Measurements from ENCODE around the gene PRR33. TPM values are rescaled to one million over a fixed set of nuclear protein-coding genes. Genes with fewer than 3 reads are reported as not detected.

PRR33 gene
- total and polyA plus RNA-seq, 2 donors, result 0.28 TPM; not detected in 1

DNA sequence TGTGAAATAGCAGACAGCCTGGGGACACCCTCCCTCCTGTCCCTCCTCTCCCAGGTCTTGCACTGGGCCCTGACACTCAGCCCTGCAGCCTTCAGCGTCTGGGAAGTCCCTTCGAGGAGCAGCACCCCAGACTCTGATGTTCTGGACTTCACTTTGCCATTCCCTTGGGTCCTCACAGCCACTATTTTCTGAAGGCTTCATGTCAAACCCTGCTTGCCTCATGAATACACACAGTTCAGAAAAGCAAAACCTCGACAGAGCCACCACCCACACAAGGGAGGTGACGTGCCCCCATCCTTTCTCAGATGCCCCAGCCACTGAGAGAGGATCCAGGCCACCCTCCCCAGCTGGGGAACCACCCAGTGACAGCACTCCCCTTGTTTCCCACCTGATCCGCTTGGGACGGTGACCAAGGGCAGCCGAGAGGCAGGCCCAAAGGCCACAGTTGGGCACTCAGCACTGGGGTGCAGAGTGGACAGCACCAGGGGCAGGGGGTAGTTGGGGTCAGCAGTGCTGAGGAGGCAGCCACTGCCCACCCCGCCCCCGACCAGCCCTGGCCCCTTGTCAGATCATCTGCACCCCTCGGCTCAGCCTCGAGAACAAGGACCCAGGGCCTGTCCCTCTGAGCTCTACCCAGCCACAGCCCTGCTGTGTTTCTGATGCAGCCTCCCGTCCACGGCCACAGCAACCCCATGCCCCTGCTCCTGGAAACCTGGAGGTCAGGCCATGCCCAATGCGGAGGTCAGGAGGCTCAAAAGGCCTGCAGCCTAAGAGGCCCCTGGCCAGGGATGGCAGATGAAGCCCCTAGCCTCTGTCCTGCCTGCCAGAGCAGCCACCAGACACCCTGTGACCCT is 24.7 kb upstream of the PRR33 start:
- no peaks in the 10 kb centered on the region for H3K4me1 ChIP-seq (ENCODE audit: insufficient read depth)
- WGBS, result 76% methylated on average over 14 of the region's 14 CpGs
- no peak for DNase-seq (ENCODE audit: extremely low spot score)
- no peak overlapping the region for H3K27ac ChIP-seq (ENCODE audit: low read depth)
- no peaks in the 10 kb centered on the region for H3K36me3 ChIP-seq (ENCODE audit: insufficient read depth)
- H3K4me3 ChIP-seq (ENCODE audit: low read depth, low read length), result no peak overlapping the region

DNA sequence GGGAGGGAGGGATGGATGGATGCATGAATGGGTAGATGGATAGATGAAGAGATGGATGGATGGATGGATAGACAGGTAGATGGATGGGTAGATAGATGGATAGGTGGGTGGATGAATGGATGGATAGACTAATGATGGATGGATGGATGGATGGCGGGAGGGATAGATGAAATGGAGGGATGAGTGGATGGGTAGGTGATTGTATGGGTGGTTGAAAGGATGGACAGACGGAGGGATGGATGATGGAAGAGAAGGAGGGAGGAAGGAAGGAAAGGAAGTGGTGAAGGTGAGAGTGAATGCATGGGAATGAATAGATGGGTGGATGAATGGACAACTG is 24.1 kb upstream of the PRR33 start:
- Histone ChIP-seq H3K36me3 (ENCODE audit: insufficient read depth) (no peaks in the 10 kb centered on the region), H3K4me3 (ENCODE audit: low read depth, low read length) (no peak overlapping the region), H3K27ac (ENCODE audit: low read depth) (no peak overlapping the region), H3K4me1 (ENCODE audit: insufficient read depth) (no peaks in the 10 kb centered on the region)
- DNase-seq (ENCODE audit: extremely low spot score), result no peak
- 96% methylated on average over 2 of the region's 2 CpGs for WGBS

- DNase-seq (ENCODE audit: extremely low spot score), result no peak
- Histone ChIP-seq H3K4me1 (ENCODE audit: insufficient read depth) (no peaks in the 10 kb centered on the region), H3K4me3 (ENCODE audit: low read depth, low read length) (no peak overlapping the region), H3K36me3 (ENCODE audit: insufficient read depth) (no peaks in the 10 kb centered on the region), H3K27ac (ENCODE audit: low read depth) (no peak overlapping the region)
- WGBS, result 91% methylated on average over 31 of the region's 31 CpGs
Measured at GRCh38 chr11:1913271-1914060, 21.8 kb upstream of the PRR33 start.

- Histone ChIP-seq H3K36me3 (ENCODE audit: insufficient read depth) (no peaks in the 10 kb centered on the region), H3K27ac (ENCODE audit: low read depth) (no peak overlapping the region), H3K4me3 (ENCODE audit: low read depth, low read length) (no peak overlapping the region), H3K4me1 (ENCODE audit: insufficient read depth) (no peaks in the 10 kb centered on the region)
- 73% methylated on average over 13 of the region's 13 CpGs for WGBS
- no peak for DNase-seq (ENCODE audit: extremely low spot score)
Measured at GRCh38 chr11:1912289-1912878, 20.7 kb upstream of the PRR33 start.

DNA sequence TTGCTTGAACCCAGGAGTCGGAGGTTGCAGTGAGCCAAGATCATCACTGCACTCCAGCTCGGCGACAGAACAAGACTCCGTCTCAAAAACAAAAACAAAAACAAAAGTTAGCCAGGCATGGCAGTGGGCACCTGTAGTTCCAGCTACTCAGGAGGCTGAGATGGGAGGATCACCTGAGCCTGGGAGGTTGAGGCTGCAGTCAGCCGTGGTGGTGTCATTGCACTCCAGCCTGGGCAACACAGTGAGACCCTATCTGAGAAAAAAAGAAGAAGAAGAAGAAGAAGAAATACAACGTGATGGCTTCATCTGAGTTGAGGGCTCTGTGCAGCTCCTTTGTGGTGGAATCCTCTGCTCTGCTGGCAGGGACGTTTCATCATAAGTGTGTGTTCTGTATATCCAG is 17.8 kb upstream of the PRR33 start:
- Histone ChIP-seq H3K36me3 (ENCODE audit: insufficient read depth) (no peaks in the 10 kb centered on the region), H3K4me1 (ENCODE audit: insufficient read depth) (no peaks in the 10 kb centered on the region), H3K4me3 (ENCODE audit: low read depth, low read length) (no peak overlapping the region), H3K27ac (ENCODE audit: low read depth) (no peak overlapping the region)
- no peak for DNase-seq (ENCODE audit: extremely low spot score)
- 93% methylated on average over 7 of the region's 7 CpGs for WGBS

GRCh38 chr11:1908618-1909017 is 16.9 kb upstream of the PRR33 start:
- WGBS, result 29% methylated on average over 9 of the region's 9 CpGs
- H3K4me1 ChIP-seq (ENCODE audit: insufficient read depth), result no peaks in the 10 kb centered on the region
- DNase-seq (ENCODE audit: extremely low spot score), result no peak
- H3K36me3 ChIP-seq (ENCODE audit: insufficient read depth), result no peaks in the 10 kb centered on the region
- H3K4me3 ChIP-seq (ENCODE audit: low read depth, low read length), result no peak overlapping the region
- no peak overlapping the region for H3K27ac ChIP-seq (ENCODE audit: low read depth)

GRCh38 chr11:1906611-1907423 is 15.1 kb upstream of the PRR33 start:
- H3K27ac ChIP-seq (ENCODE audit: low read depth), result no peak overlapping the region
- no peak for DNase-seq (ENCODE audit: extremely low spot score)
- H3K4me3 ChIP-seq (ENCODE audit: low read depth, low read length), result no peak overlapping the region
- no peaks in the 10 kb centered on the region for H3K36me3 ChIP-seq (ENCODE audit: insufficient read depth)
- WGBS, result 52% methylated on average over 14 of the region's 14 CpGs
- H3K4me1 ChIP-seq (ENCODE audit: insufficient read depth), result no peaks in the 10 kb centered on the region

DNA sequence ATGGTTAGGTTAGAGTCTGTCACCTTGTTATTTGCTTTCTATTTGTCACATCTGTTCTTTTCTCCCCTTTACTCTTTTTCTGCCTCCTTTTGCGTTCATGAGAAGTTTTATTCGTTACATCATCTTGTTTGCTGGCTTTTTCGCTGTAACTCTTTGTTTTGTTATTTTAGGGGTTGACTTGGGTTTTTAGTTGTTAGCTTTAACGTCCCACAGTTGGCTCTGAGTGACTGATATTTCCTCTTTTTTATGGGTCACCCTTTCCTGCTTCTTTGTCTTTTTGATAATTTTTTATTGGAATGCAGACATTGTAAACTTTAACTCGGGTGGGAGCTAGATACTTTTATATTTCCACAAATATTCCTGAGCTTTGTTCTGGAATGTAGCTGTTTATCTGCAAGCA is 14.5 kb upstream of the PRR33 start:
- Histone ChIP-seq H3K4me1 (ENCODE audit: insufficient read depth) (no peaks in the 10 kb centered on the region), H3K27ac (ENCODE audit: low read depth) (no peak overlapping the region), H3K36me3 (ENCODE audit: insufficient read depth) (no peaks in the 10 kb centered on the region), H3K4me3 (ENCODE audit: low read depth, low read length) (no peak overlapping the region)
- WGBS, result 36% methylated on average over 5 of the region's 5 CpGs
- no peak for DNase-seq (ENCODE audit: extremely low spot score)

DNA sequence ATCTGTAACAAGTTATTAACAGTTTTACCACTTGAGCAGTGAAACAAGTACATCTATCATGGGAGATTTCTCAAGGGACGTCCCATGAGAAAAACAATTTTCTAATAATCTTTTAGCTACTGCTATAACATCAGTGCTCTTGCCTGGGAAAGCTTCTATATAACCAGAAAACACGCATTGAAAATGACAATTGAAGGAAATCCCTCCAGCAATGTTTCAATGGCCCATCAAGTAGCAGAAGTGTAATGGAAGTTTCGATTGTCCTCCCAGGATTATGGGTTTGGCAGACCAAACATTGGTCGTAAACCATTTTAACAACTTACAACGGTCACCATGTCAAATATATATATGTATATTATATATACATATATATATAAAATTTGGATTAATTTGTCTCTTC is 8.0 kb upstream of the PRR33 start:
- Histone ChIP-seq H3K27ac (ENCODE audit: low read depth) (no peak overlapping the region), H3K4me1 (ENCODE audit: insufficient read depth) (no peaks in the 10 kb centered on the region), H3K4me3 (ENCODE audit: low read depth, low read length) (no peak overlapping the region), H3K36me3 (ENCODE audit: insufficient read depth) (no peaks in the 10 kb centered on the region)
- DNase-seq (ENCODE audit: extremely low spot score), result no peak
- WGBS, result 78% methylated on average over 5 of the region's 5 CpGs

DNA sequence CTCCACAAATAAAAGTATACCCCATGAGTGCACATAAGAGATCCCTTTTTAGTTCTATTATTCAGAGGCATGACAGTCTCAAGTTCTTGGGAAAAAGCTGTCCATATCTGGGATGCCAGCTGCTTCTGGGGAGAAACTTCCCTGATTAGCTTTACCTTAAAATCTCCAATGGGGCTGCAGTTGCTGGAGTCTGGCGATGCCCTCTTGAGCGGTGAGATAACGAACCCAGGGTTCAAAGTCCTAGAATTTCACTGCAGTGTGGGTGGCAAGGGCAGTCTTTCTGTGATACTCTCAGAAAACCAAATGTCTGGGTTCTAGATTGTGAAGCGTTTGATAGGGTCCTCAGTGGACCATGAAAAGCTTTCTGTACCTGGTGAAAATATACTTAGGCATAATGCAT is 7.4 kb upstream of the PRR33 start:
- no peaks in the 10 kb centered on the region for H3K36me3 ChIP-seq (ENCODE audit: insufficient read depth)
- 96% methylated on average over 4 of the region's 4 CpGs for WGBS
- H3K4me3 ChIP-seq (ENCODE audit: low read depth, low read length), result no peak overlapping the region
- no peak overlapping the region for H3K27ac ChIP-seq (ENCODE audit: low read depth)
- no peak for DNase-seq (ENCODE audit: extremely low spot score)
- H3K4me1 ChIP-seq (ENCODE audit: insufficient read depth), result no peaks in the 10 kb centered on the region

DNA sequence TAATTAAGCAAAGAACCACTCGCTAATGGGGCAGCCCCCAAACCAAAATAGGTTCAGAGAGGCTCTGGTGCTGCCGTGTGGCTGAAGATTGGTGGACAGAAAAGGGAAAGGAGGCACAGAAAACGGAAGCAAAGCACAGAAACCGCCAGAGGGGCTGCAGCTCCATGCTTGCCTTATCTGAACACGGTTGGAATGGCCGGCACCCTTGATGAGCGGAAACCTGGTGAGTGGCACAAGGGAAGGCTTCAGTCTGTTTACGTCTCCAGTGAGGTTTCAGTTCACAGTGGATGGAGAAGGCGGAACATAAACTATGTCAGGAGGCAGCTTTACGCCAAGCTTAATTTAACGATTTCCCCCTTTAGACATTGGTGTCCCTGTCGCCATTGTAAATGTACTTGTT is 5.2 kb upstream of the PRR33 start:
- Histone ChIP-seq H3K4me1 (ENCODE audit: insufficient read depth) (no peaks in the 10 kb centered on the region), H3K4me3 (ENCODE audit: low read depth, low read length) (no peak overlapping the region), H3K36me3 (ENCODE audit: insufficient read depth) (no peaks in the 10 kb centered on the region), H3K27ac (ENCODE audit: low read depth) (no peak overlapping the region)
- DNase-seq (ENCODE audit: extremely low spot score), result no peak
- whole genome bisulfite sequencing, result 72% methylated on average over 12 of the region's 12 CpGs

- no peak overlapping the region for H3K27ac ChIP-seq (ENCODE audit: low read depth)
- DNase-seq (ENCODE audit: extremely low spot score), result no peak
- no peaks in the 10 kb centered on the region for H3K4me1 ChIP-seq (ENCODE audit: insufficient read depth)
- no peak overlapping the region for H3K4me3 ChIP-seq (ENCODE audit: low read depth, low read length)
- H3K36me3 ChIP-seq (ENCODE audit: insufficient read depth), result no peaks in the 10 kb centered on the region
- WGBS, result 70% methylated on average over 10 of the region's 10 CpGs
Measured at GRCh38 chr11:1896468-1896867, 4.8 kb upstream of the PRR33 start.

GRCh38 chr11:1894759-1895158 is 3.1 kb upstream of the PRR33 start:
- Histone ChIP-seq H3K36me3 (ENCODE audit: insufficient read depth) (no peaks in the 10 kb centered on the region), H3K27ac (ENCODE audit: low read depth) (no peak overlapping the region), H3K4me3 (ENCODE audit: low read depth, low read length) (no peak overlapping the region), H3K4me1 (ENCODE audit: insufficient read depth) (no peaks in the 10 kb centered on the region)
- 89% methylated on average over 11 of the region's 11 CpGs for WGBS
- no peak for DNase-seq (ENCODE audit: extremely low spot score)
